Measurements from ENCODE around the gene TPSD1.

DNA sequence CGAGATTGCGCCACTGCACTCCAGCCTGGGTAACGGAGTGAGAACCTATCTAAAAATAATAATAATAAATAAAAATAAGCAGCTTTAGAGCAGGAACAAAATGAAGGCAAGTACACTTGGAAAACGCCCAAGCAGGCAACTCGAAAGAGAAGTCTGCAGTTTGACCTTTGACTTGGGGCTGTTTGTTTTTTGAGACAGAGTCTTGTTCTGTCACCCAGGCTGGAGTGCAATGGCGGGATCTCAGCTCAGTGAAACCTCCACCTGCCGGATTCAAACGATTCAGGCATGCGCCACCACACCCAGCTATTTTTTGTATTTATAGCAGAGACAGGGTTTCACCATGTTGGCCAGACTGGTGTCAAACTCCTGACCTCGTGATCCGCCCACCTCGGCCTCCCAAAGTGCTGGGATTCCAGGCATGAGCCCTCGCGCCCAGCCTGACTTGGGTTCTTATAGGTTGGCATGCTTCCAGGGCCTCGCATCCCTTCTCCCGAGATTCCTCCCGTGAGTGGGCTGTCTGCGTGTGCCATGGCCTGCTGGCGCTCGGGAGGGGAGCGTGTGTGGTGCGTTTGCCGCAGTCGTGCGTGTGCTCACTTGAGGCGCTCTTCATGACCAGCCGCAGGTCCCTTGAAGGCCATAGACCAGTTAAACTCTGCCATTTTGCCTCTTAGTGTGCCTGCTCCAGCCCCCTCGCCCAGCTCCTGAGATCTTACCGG, 35.1 kb downstream of the TPSD1 start:
- TF ChIP-seq, protein P1, sequence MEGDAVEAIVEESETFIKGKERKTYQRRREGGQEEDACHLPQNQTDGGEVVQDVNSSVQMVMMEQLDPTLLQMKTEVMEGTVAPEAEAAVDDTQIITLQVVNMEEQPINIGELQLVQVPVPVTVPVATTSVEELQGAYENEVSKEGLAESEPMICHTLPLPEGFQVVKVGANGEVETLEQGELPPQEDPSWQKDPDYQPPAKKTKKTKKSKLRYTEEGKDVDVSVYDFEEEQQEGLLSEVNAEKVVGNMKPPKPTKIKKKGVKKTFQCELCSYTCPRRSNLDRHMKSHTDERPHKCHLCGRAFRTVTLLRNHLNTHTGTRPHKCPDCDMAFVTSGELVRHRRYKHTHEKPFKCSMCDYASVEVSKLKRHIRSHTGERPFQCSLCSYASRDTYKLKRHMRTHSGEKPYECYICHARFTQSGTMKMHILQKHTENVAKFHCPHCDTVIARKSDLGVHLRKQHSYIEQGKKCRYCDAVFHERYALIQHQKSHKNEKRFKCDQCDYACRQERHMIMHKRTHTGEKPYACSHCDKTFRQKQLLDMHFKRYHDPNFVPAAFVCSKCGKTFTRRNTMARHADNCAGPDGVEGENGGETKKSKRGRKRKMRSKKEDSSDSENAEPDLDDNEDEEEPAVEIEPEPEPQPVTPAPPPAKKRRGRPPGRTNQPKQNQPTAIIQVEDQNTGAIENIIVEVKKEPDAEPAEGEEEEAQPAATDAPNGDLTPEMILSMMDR (IDR thresholded peaks at IDR 0.05) = no peak
- TF ChIP-seq POLR2A (IDR thresholded peaks at IDR 0.05) = no peak

Measured in uterus (tissue), 2 donors.